Measurements from ENCODE around the gene MYMK. TPM values are rescaled to one million over a fixed set of nuclear protein-coding genes. Genes with fewer than 3 reads are reported as not detected.
A peak's percentile ranks its signal among the peaks of the same experiment; 100 is the strongest.

Gene MYMK
- total RNA-seq, 1 experiment from 2014 or later = not detected

DNA sequence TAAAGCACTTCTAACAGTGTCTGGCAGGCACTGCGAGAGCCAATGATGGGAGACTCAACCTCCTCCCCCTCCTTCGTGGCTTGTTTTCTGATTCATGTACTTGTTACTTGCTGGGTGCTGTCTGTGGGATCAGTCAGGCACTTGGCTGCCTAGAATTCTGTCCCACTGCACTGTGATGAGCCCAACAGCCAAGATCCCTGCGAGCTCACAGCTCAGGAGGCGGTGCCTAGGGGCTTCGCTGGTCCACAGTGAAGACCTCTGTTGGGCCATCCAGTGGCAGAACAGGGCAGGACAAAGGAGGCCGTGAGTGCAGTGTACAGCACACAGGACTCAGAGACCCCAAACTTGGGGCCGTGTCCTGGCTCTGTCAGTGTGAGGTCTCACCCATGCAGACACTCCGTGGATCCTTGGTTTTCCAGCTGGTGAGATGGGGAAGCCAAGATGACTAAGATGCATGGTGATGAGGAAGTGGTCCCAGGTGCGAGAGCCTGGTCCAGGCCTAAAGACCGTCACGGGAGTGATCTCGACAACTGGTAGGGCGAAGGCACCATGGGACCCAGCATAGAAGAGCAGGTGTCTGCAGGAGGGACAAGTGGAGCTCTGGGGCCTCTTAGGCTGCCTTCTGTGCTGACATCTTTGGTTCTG, 19.5 kb downstream of the MYMK start:
- peak; percentile 82 for DNase-seq (ENCODE audit: low read depth)

DNA sequence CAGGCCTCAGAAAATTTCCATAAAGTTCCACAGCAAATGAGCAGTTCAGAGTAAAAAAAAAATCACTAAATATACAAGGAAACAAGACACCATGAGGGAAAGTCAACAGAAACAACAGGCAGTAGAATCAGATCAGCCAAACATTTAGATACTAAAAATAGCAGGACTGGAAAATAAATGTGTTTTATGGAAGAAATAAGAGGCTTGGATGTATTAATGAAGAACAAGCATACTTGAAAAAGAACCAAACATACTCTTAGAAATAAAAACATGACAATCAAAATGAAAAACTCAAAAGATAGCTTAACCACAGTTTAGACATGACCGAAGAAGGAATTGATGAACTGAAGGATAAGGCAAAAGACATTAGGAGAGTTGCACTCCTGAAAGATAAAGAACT, 22.6 kb downstream of the MYMK start:
- no peak for DNase-seq (ENCODE audit: low read depth)

DNA sequence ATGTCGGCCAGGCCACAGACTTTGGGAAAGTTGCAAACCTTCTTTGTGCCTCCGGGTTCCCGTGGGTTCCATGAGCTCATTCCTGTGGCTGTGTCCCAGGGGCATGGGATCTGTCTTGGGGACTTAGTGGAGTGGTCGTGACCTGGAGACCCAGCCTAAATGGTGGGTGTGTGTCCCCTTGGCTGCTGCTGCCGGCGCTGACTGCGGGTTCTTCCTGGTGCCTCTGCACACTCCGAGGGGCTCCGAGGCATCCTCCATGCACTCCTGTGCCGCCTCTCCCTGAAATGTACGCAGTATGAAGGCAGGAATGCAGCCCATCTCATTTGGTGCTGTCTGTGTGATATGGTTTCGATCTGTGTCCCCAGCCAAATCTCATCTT, 24.9 kb downstream of the MYMK start:
- DNase-seq (ENCODE audit: low read depth) = no peak

DNA sequence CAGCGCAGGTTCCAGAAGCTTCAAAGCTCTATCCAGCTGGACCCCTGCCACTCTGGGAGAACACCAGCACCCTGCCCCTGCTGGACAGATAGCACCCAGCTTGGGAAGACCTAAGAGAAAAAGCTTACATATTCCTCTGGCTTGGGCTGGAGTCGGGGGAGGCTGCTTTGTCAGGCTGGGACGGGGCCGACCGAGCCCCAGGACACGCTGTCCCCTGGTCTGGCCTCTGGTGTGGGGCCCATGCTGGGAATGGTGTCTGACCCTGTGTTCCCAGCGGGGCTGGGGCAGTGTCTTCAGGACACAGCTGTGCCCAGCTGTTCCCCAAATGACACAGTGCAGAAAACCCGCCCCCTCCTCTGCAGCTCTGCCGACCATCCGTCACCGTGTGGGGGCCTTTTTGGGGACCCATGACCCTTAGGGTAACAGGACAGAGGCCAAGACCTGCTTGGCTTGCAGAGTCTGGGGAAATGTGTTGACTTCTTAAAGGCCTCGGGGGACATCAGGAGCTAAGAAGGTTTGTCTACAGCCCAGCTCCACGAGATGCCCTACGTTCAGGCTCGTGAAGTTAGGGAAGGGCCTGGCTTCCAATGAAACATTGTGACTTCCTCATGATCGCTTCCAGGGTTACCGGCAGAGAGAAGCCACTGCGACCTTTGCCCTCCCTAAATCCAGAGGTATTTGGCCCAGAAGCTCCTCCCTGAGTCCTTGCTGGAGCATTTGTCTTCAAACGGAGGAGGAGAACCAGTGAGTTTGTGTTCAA, 25.4 kb downstream of the MYMK start:
- no peak for DNase-seq (ENCODE audit: low read depth)

DNA sequence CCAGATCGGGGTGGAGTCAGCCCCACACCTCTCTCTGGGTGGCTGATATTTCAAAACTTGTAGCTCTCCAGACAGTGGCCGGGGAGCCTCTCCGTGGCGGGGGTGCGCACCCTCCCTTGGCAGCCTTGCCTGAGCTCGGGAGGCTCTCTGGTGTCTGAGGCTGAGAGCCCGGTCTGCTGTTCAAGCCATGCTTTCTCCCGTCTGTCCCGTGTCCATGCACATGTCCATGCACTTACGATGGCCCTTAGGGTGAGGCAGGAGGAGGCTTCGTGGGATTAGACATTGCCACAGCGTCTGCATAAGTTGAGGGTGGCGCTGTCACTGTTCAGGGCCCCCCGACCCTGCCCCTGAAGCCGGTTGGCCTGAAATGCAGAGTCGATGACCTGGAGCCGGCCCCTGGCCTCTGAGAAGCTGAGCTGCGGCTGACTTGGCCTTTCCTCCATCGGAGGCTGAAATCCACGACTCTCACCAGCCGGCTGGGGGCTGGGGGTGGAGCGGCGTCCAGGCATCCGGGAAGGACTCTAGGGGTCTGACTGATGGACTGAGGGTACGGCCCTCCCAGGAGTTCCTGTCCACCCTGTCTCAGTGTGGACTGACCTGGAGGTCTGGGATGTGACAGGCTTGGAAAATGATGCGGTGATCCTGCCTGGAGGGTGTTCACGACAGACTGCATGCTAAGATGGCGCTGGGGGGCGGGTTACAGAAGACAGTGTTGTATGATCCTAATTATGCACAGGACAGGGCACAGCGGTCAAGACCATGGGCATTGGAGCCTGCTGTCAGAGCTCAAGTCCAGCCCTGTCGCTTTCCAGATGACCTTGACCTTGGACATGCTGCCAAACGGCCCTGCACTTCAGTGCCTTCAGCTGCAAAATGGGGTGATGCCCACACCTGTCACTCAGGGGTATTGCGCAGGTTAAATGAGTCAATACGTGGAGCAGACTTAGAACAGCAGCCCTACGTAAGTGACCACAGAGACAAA, 27.6 kb downstream of the MYMK start:
- DNase-seq (ENCODE audit: low read depth) = no peak

DNA sequence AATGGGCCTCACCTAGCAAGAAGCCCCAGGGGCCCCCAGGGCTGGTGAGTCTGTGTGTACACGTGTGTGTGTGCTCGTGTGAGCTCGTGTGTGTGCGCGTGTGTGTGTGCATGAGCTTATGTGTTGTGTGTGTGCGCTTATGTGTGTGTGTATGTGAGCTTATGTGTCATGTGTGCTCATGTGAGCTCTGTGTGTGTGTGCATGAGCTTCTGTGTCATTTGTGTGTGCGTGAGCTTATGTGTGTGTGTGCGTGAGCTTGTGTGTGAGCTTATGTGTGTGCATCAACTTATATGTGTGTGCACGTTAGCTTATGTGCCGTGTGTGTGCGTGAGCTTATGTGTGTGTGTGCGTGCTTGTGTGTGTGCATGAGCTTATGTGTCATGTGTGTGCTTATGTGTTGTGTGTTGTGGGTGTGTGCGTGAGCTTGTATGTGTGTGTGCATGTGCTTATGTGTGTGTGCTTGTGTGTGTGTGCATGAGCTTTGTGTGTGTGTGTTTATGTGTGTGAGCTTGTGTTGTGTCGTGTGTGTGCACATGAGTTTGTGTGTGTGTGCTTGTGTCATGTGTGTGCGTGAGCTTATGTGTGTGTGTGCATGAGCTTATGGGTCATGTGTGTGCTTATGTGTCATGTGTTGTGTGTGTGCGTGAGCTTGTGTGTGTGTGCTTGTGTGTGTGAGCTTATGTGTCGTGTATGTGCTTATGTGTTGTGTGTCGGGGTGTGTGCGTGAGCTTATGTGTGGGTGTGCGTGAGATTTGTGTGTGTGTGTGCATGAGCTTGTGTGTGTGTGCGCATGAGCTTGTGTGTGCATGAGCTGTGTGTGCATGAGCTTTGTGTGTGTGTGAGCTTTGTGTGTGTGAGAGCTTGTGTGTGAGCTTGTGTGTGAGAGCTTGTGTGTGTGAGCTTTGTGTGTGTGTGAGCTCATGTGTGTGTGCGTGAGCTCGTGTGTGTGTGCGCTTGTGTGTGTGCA, 29.1 kb downstream of the MYMK start:
- DNase-seq (ENCODE audit: low read depth) = no peak

DNA sequence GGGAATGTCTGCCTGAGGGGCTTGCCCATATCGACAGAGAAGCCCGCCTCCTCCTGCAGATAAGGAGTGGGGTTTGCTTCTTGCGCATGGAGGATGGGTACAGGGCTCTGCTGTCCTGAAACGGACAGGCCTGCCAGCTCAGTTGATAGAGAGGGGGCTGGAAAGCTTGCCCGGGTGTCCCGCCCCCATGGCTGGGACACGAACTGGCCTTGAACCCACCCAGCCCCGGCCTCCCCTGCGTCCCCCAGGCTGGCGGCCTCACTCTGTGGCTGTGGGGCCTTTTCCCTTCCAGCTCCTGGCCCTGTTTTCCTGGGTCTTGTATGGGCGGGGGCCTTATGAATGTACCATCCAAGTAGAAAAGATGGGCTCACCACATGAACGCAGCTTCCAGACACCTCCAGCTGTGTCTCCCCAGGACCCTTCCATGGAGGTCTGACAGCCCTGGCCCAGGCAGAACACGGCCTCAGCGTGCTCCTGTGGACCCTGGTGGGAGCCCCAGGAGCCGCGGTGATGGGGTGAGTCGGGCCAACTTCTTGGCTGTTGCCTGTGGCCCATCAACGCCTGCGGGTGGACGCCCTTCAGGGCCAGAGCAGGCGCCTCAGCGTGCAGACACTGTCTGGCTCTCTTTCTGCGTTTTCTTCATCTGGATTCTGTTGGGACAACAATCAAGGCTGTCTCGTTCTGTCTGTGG, 30.0 kb downstream of the MYMK start:
- no peak for DNase-seq (ENCODE audit: low read depth)

DNA sequence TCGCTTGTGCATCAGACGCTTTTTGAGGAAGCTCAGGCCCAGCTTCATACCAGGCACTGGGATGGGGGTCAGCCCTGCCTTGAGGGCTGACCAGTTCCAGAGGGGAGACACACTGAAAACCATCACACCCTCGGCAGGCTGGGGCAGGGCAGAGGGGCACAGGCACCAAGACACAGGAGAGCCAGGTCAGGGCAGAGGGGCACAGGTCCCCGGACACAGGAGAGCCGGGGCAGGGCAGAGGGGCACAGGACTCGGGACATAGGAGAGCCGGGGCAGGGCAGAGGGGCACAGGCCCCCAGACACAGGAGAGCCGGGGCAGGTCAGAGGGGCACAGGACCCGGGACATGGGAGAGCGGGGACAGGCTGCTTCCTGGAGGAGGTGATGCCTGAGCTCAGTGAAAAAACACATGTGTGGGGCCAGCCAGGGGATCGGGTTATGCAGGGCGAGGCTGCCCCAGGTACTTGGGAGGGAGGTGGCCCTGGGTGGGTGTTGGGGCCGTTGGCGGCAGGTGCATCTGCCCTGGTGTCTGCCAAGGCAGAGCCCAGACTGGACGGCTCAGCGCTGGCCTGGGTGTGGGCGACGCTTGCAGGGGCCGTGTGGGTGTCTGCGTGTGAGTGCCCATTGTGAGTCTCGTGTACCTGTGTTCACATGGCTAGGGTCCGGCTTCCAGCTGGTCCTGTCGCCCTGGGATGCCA, 30.8 kb downstream of the MYMK start:
- DNase-seq (ENCODE audit: low read depth) = no peak

DNA sequence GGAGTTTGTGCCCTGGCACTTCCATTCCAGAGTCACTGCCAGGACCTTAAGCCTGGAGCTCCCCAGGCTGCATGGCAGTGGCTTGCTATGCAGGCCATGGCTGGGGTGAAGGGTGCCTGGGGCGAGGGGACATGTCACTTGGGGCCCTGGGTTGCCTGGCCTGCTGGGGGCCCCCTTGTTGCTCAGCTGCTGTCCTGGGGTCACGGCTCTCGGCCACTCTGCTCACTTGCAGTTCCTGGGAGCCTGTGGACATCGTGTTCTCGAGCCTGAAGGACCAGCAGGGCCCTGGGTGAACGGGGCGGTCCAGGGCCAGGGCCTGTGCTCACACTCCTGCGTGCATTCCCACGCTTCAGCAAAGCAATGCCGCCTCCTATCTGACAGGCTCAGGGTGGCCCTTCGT, 31.3 kb downstream of the MYMK start:
- DNase-seq (ENCODE audit: low read depth) = no peak

DNA sequence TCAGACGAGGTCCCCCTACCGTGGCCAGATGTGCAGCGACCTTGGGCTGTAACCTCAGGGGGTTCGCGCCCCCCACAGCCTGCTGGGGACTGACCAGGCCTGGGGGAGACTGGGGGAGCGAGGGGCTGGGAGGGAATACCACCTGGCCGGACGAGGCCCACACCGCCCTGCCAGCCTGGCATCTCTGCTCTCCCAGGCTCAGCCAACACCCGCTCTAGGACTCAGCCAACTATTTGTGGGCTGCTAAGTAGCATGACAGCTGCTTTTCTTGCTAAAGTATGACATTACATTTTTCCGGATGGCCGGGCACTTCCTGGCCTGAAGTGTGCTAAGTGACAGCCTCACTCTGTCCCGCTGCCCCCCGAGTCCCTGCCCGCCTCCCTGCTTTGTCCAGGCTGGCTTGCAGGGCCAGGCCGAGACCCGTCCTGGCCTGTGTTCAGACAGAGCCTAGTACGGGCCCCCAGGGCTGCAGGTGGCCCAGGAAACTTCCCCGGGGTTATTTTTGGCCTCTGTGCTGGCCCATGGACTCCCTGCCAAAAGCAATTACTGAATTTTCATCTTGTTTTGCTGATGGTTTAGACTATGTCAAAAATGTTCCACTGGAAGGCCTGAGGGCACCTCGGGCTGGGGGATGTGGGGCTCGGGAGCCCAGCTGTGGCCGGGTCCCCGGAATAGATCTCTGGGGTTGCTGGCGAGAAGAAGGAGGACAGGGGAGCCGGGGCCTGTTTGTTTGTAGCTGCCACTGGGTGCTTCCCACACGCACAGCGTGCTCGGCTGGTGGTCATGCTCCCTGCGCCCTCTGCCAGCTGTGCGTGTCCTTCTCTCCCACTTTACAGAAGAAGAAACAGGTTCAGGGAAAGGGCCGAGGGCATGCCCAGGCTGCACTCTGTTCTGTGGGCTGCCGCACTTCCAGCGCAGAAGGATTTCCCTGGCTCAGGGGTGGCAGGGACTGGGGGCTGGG, 32.4 kb downstream of the MYMK start:
- peak; percentile 92 for DNase-seq (ENCODE audit: low read depth)

DNA sequence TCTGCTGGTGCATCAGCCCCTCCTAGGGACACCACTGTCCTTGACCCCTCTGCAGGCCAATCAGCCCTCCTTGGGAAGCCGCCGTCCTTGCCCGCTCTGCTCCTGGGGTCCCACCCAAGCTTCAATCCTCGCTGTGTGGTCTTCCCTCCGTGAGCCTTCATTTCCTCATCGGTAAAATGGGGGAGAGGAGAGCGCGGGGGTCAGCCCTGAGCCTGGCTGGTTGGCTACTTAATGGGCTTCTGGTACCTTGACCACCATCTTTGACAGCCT, 33.2 kb downstream of the MYMK start:
- no peak for DNase-seq (ENCODE audit: low read depth)

DNA sequence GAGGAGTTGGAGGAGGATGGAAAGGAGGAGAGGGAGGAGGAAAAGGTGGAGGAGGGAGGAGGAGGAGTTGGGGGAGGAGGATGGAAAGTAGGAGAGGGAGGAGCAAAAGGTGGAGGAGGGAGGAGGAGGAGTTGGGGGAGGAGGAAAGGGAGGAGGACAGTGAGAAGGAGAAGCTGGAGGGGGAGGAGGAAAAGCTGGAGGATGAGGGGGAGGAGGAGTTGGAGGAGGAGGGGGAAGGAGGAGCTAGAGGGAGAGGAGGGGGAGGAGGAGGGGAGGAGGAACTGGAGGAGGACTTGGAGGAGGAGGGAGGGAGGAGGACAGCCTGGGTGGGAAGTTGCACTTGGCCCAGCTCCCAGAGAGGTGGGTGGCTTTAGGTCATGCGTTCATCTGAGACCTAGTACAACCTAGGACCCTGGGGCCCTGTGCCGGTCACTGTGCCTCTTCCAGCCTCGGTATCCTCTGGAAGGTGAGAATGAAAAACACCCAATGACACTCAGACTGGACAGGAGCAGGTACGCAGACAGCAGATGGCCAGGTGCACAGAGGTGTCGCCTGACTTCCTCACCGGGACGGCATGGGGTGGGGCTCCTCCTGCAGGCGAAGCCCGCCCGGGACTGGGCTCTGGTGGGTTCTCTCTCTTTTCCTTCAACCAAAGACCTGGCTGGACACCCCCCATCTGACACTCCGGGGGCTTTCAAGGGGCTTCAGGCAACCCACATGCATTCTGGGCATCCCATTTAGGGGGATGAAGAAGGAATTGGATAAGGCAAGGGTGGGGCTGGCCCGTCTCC, 33.7 kb downstream of the MYMK start:
- peak; percentile 66 for DNase-seq (ENCODE audit: low read depth)

DNA sequence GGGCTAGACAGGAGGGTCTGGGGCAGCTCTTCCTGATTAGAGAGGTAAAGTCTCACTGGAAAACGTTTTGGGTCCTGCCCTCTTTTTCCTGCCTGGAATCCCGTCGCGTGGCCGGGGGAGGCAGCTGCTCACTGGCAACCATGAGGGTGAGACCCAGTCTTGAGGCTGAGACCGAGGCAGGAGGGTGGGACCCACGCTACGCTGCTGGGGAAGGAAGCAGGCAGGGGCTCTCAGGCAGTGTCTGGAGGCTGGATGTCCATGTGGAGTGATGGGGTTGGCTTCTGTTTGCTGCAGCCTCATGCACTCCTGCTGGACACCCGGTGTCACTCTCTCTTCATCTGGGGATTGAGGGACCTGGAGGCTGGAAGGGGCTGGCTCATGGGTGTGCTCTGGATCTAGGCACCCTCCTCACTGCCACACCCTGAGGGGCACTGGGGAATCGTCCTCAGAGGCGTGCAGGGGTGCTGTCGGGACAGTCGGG, 34.5 kb downstream of the MYMK start:
- DNase-seq (ENCODE audit: low read depth) = peak; percentile 40

DNA sequence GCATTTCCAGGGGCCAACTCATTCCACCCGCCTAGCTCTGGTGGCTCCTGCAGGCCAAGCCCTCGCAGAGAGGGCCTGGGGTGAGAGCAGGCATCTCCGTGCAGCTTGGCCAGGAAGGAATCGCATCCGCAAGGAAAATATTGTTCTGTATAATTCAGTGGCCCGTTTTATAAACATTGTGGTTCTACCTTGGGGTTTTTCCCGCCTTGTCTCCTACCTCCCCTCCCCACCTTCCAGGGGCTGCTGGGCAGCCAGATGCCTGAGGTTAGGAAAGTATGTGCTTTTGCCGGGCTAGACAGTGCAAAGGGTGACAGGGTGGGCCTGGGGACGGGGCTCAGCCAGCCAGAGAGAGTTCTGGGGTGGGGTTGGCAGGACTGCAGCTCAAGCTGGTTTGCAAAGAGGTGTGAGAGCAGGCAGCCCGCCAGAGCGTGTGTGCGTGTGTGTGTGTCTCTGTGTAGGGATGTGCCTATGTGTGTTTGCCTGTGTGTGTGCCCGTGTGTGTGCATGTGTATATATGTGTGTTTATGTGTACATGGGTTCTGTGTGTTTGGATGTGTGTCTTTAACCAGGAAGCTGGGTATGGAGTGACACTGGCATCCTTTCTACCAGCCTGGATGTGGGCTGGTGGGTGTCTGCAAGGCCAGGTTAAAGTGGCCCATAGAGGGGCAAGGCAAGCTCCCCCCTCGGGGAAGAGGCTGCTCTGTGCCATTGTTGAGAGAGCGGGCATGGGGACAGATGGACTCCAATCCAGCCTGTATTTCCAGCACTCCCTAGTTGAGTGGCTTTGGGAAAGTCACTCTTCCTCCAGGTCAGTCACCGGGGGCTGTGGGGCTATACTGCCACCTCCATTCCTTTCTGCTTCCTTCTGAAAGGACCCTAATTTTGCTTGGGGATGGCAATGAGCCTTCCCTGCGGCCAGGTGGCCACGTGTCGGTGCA, 35.2 kb downstream of the MYMK start:
- peak; percentile 67 for DNase-seq (ENCODE audit: low read depth)

DNA sequence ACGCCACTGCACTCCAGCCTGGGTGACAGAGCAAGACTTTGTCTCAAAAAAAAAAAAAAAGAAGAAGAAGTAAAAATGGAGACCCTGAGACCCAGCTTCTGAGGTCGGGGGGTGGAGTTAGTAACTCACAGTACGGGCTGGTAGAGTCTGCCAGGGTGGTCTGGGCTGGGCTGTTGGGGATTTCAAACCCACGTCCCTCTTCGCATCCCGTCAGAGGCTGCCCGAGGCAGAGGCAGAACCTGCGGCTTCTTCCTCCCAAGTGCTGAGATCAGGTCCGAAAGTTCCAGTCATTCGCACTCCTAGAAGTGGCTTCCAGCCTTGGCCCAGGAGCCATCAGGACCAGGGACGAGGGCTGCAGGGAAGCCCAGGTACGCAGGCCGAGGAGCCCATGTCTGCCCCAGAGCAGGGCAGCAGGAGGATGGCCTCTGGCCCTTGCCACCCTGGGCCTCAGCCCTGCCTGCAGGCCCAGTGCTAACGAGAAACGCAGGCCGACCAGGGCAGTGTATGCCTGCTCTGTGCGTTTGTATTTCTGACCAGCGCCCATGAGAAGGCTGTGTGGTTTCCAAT, 36.0 kb downstream of the MYMK start:
- no peak for DNase-seq (ENCODE audit: low read depth)

DNA sequence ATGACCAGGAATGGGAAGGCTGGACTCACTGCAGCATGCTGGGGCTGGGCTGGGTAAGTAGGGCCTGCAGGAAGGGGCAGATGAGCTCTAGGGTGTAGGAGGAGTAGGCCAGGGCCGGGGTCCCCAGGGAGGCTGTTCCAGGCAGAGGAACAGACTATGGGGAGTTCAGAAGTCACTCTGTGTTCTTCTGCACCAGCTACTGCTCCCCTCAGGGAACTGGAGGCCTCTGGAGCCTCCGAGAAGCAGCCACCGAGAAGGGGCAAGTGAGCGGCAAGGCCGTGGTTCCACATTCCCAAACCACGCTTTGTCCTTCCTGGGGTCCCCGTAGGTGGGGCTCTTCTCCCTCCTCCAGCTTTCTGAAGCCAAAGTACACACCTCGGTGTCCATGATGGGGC, 37.4 kb downstream of the MYMK start:
- no peak for DNase-seq (ENCODE audit: low read depth)
